Right lobe of liver (tissue), 4 donors: Measurements from ENCODE around the gene CSF1.

Source experiments
- POLR2A ChIP-seq: fragments of 450-650 bp; IDR thresholded peaks from one replicate; pipeline ENCODE4 v1.6.1; 2017; ENCODE audit warnings: antibody characterized with exemption, mild to moderate bottlenecking
- TF ChIP-seq, protein P1 (sequence below), 4 donors: fragments of 200-600 bp in 3 of 4; fragments of 450-650 bp in 1 of 4; IDR thresholded peaks; one replicate each; pipeline versions ENCODE4 v1.5.1 to v1.8.0; 2016 to 2022; ENCODE audit warnings: antibody characterized with exemption in 4 of 4, mild to moderate bottlenecking in 2 of 4
- donor health status: DM: no; HTN: no; CAD: no.
- donor health status: DM: no; HTN: no; CAD: no.
- donor health status: DM: no; HTN: yes; CAD: no.

DNA sequence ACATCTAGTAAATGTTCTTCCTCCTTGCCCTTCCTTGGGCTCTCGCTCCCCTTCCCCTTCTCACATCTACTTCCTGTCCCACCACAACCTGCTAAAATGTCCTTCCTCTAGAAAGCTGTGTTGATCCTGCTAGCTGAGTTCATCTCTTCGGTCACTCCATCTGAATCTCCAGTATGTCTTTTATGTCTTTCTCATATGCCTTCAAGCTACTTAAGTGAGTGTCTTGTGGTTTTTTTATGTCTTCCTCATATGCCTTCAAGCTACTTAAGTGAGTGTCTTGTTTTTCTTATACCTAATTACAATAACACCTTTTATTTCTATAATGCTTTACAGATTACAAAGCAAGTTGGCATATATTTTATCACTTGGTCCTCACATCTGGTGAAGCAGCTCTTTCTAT is 33.9 kb downstream of the CSF1 start:
- TF ChIP-seq, protein P1, sequence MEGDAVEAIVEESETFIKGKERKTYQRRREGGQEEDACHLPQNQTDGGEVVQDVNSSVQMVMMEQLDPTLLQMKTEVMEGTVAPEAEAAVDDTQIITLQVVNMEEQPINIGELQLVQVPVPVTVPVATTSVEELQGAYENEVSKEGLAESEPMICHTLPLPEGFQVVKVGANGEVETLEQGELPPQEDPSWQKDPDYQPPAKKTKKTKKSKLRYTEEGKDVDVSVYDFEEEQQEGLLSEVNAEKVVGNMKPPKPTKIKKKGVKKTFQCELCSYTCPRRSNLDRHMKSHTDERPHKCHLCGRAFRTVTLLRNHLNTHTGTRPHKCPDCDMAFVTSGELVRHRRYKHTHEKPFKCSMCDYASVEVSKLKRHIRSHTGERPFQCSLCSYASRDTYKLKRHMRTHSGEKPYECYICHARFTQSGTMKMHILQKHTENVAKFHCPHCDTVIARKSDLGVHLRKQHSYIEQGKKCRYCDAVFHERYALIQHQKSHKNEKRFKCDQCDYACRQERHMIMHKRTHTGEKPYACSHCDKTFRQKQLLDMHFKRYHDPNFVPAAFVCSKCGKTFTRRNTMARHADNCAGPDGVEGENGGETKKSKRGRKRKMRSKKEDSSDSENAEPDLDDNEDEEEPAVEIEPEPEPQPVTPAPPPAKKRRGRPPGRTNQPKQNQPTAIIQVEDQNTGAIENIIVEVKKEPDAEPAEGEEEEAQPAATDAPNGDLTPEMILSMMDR (IDR thresholded peaks at IDR 0.05), result no peak
- TF ChIP-seq POLR2A, result no peak
